Measurements from ENCODE around the gene HIGD1A.

DNA sequence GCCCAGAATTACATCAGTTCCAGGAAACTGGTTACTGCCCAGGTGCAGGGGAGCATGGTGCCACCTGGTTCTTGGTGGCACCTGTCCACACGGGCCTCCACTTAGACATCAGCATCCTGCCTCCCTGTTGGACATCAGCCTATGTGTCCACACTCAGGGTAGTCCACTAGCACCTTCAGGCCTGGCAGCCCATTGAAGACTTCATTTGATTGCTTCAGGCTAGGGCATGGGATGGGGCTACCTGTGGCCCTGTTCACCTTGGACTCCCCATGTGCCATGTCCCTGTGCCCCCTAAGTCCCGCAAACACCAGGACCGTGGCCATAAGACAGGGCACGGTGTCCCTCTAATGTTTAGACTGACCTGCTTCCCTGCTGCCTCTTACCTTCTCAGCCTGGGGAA is 40.5 kb upstream of the HIGD1A start:
- TF ChIP-seq TOX (CRISPR knock-in tag; IDR thresholded peaks at IDR 0.05; ENCODE audit: borderline replicate concordance) (no peak), ZFP30 (CRISPR knock-in tag; IDR thresholded peaks at IDR 0.05) (no peak), ZNF8 (CRISPR knock-in tag; IDR thresholded peaks at IDR 0.05) (no peak), ESRRG (CRISPR knock-in tag; IDR thresholded peaks at IDR 0.05) (no peak), SNAI2 (CRISPR knock-in tag; IDR thresholded peaks at IDR 0.05) (no peak), ZNF70 (CRISPR knock-in tag; IDR thresholded peaks at IDR 0.05) (no peak)
- TF ChIP-seq, protein P1, sequence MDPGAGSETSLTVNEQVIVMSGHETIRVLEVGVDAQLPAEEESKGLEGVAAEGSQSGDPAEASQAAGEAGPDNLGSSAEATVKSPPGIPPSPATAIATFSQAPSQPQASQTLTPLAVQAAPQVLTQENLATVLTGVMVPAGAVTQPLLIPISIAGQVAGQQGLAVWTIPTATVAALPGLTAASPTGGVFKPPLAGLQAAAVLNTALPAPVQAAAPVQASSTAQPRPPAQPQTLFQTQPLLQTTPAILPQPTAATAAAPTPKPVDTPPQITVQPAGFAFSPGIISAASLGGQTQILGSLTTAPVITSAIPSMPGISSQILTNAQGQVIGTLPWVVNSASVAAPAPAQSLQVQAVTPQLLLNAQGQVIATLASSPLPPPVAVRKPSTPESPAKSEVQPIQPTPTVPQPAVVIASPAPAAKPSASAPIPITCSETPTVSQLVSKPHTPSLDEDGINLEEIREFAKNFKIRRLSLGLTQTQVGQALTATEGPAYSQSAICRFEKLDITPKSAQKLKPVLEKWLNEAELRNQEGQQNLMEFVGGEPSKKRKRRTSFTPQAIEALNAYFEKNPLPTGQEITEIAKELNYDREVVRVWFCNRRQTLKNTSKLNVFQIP (CRISPR knock-in tag; IDR thresholded peaks at IDR 0.05; ENCODE audit: borderline replicate concordance, low read depth), result no peak
- TF ChIP-seq, protein P2, sequence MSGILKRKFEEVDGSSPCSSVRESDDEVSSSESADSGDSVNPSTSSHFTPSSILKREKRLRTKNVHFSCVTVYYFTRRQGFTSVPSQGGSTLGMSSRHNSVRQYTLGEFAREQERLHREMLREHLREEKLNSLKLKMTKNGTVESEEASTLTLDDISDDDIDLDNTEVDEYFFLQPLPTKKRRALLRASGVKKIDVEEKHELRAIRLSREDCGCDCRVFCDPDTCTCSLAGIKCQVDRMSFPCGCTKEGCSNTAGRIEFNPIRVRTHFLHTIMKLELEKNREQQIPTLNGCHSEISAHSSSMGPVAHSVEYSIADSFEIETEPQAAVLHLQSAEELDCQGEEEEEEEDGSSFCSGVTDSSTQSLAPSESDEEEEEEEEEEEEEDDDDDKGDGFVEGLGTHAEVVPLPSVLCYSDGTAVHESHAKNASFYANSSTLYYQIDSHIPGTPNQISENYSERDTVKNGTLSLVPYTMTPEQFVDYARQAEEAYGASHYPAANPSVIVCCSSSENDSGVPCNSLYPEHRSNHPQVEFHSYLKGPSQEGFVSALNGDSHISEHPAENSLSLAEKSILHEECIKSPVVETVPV (CRISPR knock-in tag; IDR thresholded peaks at IDR 0.05), result no peak
